CD4-positive, alpha-beta T cell (primary cell): ENCODE measurements around the gene CCL2. TPM values are rescaled to one million over a fixed set of nuclear protein-coding genes. Genes with fewer than 3 reads are reported as not detected.

Experiments used
- ATAC-seq: fragments of 200-7000 bp; cut with Tn5 transposase; one replicate; pipeline ENCODE4 v1.10.0; 2022; ENCODE audit warnings: mild to moderate bottlenecking; ENCODE audit not compliant: poor library complexity
- CTCF ChIA-PET: fragments of 350-600 bp; sonication (Branson Sonifier 250); formaldehyde crosslinking; loops from one replicate; lab custom pipeline; 2021; ENCODE audit warnings: antibody characterized with exemption, inconsistent platforms; lab: Charles Lee
- POLR2A ChIA-PET: fragments of 350-600 bp; sonication (Branson Sonifier 250); formaldehyde crosslinking; loops from one replicate; lab custom pipeline; 2021; ENCODE audit warnings: antibody characterized with exemption, inconsistent platforms; lab: Charles Lee
- DNase-seq, 14 experiments: peaks; one replicate each; pipeline ENCODE4 v3.0.0-alpha.2; 2013 to 2020; ENCODE audit warnings: mixed read lengths in 2 of 14
- H3K27ac ChIP-seq, 2 donors: one replicate each; pipeline versions ENCODE4 v1.5.1 to v1.7.0; 2013; ENCODE audit warnings: low read length in 2 of 2, low read depth in 1 of 2, mild to moderate bottlenecking in 1 of 2
- H3K27me3 ChIP-seq, 2 experiments: 1 replicate in 1 of 2; 2 replicates in 1 of 2; pipeline versions ENCODE4 v1.6.1 to v1.7.0; 2013; ENCODE audit warnings: low read length in 2 of 2, control low read depth in 1 of 2, mild to moderate bottlenecking in 1 of 2, moderate library complexity in 1 of 2; ENCODE audit not compliant: insufficient read depth in 2 of 2, control insufficient read depth in 1 of 2
- H3K36me3 ChIP-seq: one replicate; pipeline ENCODE4 v1.6.1; 2013; ENCODE audit warnings: low read length, control low read depth; ENCODE audit not compliant: insufficient read depth
- H3K4me1 ChIP-seq: one replicate; pipeline ENCODE4 v1.6.1; 2013; ENCODE audit warnings: low read length, control low read depth; ENCODE audit not compliant: insufficient read depth
- H3K4me3 ChIP-seq: one replicate; pipeline ENCODE4 v1.5.1; 2013; ENCODE audit warnings: mild to moderate bottlenecking, low read length, moderate library complexity
- H3K9me3 ChIP-seq, 2 experiments: 1 replicate in 1 of 2; 2 replicates in 1 of 2; pipeline versions ENCODE4 v1.6.1 to v1.7.0; 2013; ENCODE audit warnings: low read length in 2 of 2, mild to moderate bottlenecking in 2 of 2, control low read depth in 1 of 2, moderate library complexity in 1 of 2; ENCODE audit not compliant: control insufficient read depth in 1 of 2, insufficient read depth in 1 of 2
- H3K27ac Mint-ChIP-seq: one replicate; pipeline ENCODE4 v1.8.0; 2020; ENCODE audit warnings: mixed read lengths
- H3K27me3 Mint-ChIP-seq: one replicate; pipeline ENCODE4 v1.8.0; 2021; ENCODE audit warnings: mixed read lengths
- H3K36me3 Mint-ChIP-seq: one replicate; pipeline ENCODE4 v1.8.0; 2021; ENCODE audit warnings: low read depth, mixed read lengths
- H3K4me1 Mint-ChIP-seq: one replicate; pipeline ENCODE4 v1.8.0; 2021; ENCODE audit warnings: low read depth, mixed read lengths
- H3K4me3 Mint-ChIP-seq: one replicate; pipeline ENCODE4 v1.8.0; 2020; ENCODE audit warnings: mild to moderate bottlenecking, mixed read lengths
- H3K9me3 Mint-ChIP-seq: one replicate; pipeline ENCODE4 v1.8.0; 2020; ENCODE audit warnings: mixed read lengths
- intact Hi-C, 2 experiments: fragments of 100-400 bp; cut with DNase I in 1 of 2; cut with micrococcal nuclease in 1 of 2; formaldehyde crosslinking; loops; one replicate each; pipeline versions ENCODE4 v1.15.1 to v1.9.0; 2023 to 2025; cut with DNase I, micrococcal nuclease
- total RNA-seq, 174 experiments: library from RNA in 2 of 174; stranded (reverse) in 2 of 174; gene quantifications; one replicate each; pipeline ENCODE4 v1.2.3 and lab custom pipeline; 2021 to 2026
- TF ChIP-seq, protein P1 (sequence below): fragments of 200-600 bp; IDR thresholded peaks from one replicate; pipeline ENCODE4 v1.8.0; 2022; ENCODE audit warnings: antibody characterized with exemption, mild to moderate bottlenecking

CCL2 gene
- total RNA-seq, 2 experiments from 2014 or later, result not detected

DNA sequence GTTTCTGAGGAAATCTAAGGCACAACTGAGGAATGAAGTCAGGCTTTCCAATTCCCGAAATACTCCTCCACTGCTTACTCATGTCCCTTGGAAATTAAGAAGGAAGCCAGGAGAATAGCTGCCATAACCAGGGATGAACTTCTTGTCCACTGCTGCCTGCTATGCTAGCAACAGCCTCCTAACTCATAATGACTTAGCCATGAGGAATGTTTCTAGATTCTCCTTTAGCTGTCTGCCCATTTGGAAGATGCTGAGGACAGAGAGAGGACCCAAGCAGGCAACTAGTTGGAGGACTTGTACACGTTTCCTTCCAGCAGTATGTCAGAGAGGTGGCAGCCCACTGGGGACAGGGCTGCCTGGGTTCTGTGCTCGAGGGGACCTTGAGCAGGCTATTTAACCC lies 939 bp upstream of the CCL2 start:
- H3K4me3 ChIP-seq, result no peak overlapping the region
- CTCF ChIA-PET, result no interaction called here
- TF ChIP-seq, protein P1, sequence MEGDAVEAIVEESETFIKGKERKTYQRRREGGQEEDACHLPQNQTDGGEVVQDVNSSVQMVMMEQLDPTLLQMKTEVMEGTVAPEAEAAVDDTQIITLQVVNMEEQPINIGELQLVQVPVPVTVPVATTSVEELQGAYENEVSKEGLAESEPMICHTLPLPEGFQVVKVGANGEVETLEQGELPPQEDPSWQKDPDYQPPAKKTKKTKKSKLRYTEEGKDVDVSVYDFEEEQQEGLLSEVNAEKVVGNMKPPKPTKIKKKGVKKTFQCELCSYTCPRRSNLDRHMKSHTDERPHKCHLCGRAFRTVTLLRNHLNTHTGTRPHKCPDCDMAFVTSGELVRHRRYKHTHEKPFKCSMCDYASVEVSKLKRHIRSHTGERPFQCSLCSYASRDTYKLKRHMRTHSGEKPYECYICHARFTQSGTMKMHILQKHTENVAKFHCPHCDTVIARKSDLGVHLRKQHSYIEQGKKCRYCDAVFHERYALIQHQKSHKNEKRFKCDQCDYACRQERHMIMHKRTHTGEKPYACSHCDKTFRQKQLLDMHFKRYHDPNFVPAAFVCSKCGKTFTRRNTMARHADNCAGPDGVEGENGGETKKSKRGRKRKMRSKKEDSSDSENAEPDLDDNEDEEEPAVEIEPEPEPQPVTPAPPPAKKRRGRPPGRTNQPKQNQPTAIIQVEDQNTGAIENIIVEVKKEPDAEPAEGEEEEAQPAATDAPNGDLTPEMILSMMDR, result no peak
- intact Hi-C loops, result no loop called here
- DNase-seq (no peak), ATAC-seq (no peak)
- Mint-ChIP-seq H3K27ac (no peak overlapping the region), H3K4me3 (no peak overlapping the region), H3K9me3 (no peaks in the 10 kb centered on the region), H3K27me3 (peaks cover 59% of the 10 kb centered on the region), H3K36me3 (no peaks in the 10 kb centered on the region), H3K4me1 (no peaks in the 10 kb centered on the region)
- H3K27me3 ChIP-seq, result peaks cover 13 to 39% of the 10 kb centered on the region in 2 experiments
- no peaks in the 10 kb centered on the region for H3K9me3 ChIP-seq
- no peaks in the 10 kb centered on the region for H3K36me3 ChIP-seq
- H3K4me1 ChIP-seq, result no peaks in the 10 kb centered on the region
- POLR2A ChIA-PET, result no interaction called here
- H3K27ac ChIP-seq, result no peak overlapping the region

DNA sequence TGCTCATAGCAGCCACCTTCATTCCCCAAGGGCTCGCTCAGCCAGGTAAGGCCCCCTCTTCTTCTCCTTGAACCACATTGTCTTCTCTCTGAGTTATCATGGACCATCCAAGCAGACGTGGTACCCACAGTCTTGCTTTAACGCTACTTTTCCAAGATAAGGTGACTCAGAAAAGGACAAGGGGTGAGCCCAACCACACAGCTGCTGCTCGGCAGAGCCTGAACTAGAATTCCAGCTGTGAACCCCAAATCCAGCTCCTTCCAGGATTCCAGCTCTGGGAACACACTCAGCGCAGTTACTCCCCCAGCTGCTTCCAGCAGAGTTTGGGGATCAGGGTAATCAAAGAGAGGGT lies 272 bp downstream of the CCL2 start:
- no peak overlapping the region for H3K27ac ChIP-seq
- H3K27me3 ChIP-seq, result peaks cover 13 to 39% of the 10 kb centered on the region in 2 experiments
- Mint-ChIP-seq H3K4me3 (no peak overlapping the region), H3K36me3 (no peaks in the 10 kb centered on the region), H3K4me1 (no peaks in the 10 kb centered on the region), H3K27me3 (peaks cover 59% of the 10 kb centered on the region), H3K9me3 (no peaks in the 10 kb centered on the region), H3K27ac (no peak overlapping the region)
- H3K36me3 ChIP-seq, result no peaks in the 10 kb centered on the region
- no peaks in the 10 kb centered on the region for H3K9me3 ChIP-seq
- ChIA-PET POLR2A (no interaction called here), CTCF (no interaction called here)
- H3K4me1 ChIP-seq, result no peaks in the 10 kb centered on the region
- TF ChIP-seq, protein P1, result no peak
- DNase-seq (no peak), ATAC-seq (no peak)
- no peak overlapping the region for H3K4me3 ChIP-seq
- intact Hi-C loops, result no loop called here

DNA sequence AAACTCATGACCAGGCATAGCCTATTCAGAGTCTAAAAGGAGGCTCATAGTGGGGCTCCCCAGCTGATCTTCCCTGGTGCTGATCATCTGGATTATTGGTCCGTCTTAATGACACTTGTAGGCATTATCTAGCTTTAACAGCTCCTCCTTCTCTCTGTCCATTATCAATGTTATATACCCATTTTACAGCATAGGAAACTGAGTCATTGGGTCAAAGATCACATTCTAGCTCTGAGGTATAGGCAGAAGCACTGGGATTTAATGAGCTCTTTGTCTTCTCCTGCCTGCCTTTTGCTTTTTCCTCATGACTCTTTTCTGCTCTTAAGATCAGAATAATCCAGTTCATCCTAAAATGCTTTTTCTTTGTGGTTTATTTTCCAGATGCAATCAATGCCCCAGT lies 756 bp downstream of the CCL2 start:
- H3K27me3 ChIP-seq, result peaks cover 13 to 39% of the 10 kb centered on the region in 2 experiments
- CTCF ChIA-PET, result no interaction called here
- POLR2A ChIA-PET, result no interaction called here
- no peaks in the 10 kb centered on the region for H3K36me3 Mint-ChIP-seq
- no peaks in the 10 kb centered on the region for H3K36me3 ChIP-seq
- no peak overlapping the region for H3K27ac ChIP-seq
- peaks cover 58% of the 10 kb centered on the region for H3K27me3 Mint-ChIP-seq
- intact Hi-C loops, result no loop called here
- H3K4me1 Mint-ChIP-seq, result no peaks in the 10 kb centered on the region
- H3K4me3 ChIP-seq, result no peak overlapping the region
- H3K4me1 ChIP-seq, result no peaks in the 10 kb centered on the region
- H3K9me3 ChIP-seq, result no peaks in the 10 kb centered on the region
- H3K9me3 Mint-ChIP-seq, result no peaks in the 10 kb centered on the region
- TF ChIP-seq, protein P1, result no peak
- DNase-seq, result no peak
- no peak overlapping the region for H3K4me3 Mint-ChIP-seq
- no peak for ATAC-seq
- H3K27ac Mint-ChIP-seq, result no peak overlapping the region
